Neural cell (in vitro differentiated cells): ENCODE results near the gene ZNRD2. TPM values are rescaled to one million over a fixed set of nuclear protein-coding genes. Genes with fewer than 3 reads are reported as not detected.

ENCODE experiments used
- H2AFZ ChIP-seq: fragments of 200-600, 300-800 bp; sonication (generic), shearing (Covaris generic); 2 replicates; pipeline ENCODE4 v1.6.0; 2014; ENCODE audit warnings: low read depth, mild to moderate bottlenecking, antibody characterized with exemption, low read length, moderate library complexity
- H3F3A ChIP-seq: fragments of 200-600 bp; shearing (Covaris generic); 2 replicates; pipeline ENCODE4 v1.6.1; 2016; ENCODE audit warnings: mild to moderate bottlenecking, moderate library complexity, mixed read lengths, antibody characterized with exemption, low read length; ENCODE audit not compliant: insufficient read depth, poor library complexity, severe bottlenecking
- H3K27ac ChIP-seq: fragments of 200-600, 300-800 bp; sonication (generic), shearing (Covaris generic); 2 replicates; pipeline ENCODE4 v1.5.1; 2014; ENCODE audit warnings: mild to moderate bottlenecking, low read length, moderate library complexity
- H3K27me3 ChIP-seq: fragments of 300-800, 200-600 bp; sonication (generic), shearing (Covaris generic); 2 replicates; pipeline ENCODE4 v1.6.0; 2014; ENCODE audit warnings: mild to moderate bottlenecking, low read depth, low read length, moderate library complexity; ENCODE audit not compliant: insufficient read depth
- H3K36me3 ChIP-seq: fragments of 300-800, 200-600 bp; sonication (generic), shearing (Covaris generic); 2 replicates; pipeline ENCODE4 v1.5.1; 2014; ENCODE audit warnings: mild to moderate bottlenecking, antibody characterized with exemption, low read length, moderate library complexity; ENCODE audit not compliant: insufficient read depth
- H3K4me2 ChIP-seq: fragments of 300-800, 200-600 bp; sonication (generic), shearing (Covaris generic); 2 replicates; pipeline ENCODE4 v1.6.0; 2014; ENCODE audit warnings: mild to moderate bottlenecking, low read length
- H3K4me3 ChIP-seq: fragments of 300-800, 200-600 bp; sonication (generic), shearing (Covaris generic); 2 replicates; pipeline ENCODE4 v1.5.1; 2014; ENCODE audit warnings: mild to moderate bottlenecking, low read length, moderate library complexity
- H3K79me2 ChIP-seq: fragments of 200-600 bp; shearing (Covaris generic); replicated peaks from 2 replicates; pipeline ENCODE4 v1.6.0; 2014; ENCODE audit warnings: mild to moderate bottlenecking, low read length, moderate library complexity; ENCODE audit not compliant: insufficient read depth
- H3K9ac ChIP-seq: fragments of 300-800, 200-600 bp; sonication (generic), shearing (Covaris generic); 2 replicates; pipeline ENCODE4 v1.6.1; 2016; ENCODE audit warnings: mild to moderate bottlenecking, low read length, mixed read lengths
- H3K9me2 ChIP-seq: fragments of 200-600 bp; shearing (Covaris generic); 2 replicates; pipeline ENCODE4 v1.6.1; 2016; ENCODE audit warnings: mild to moderate bottlenecking, low read length, mixed read lengths; ENCODE audit not compliant: insufficient read depth
- H3K9me3 ChIP-seq: fragments of 200-600, 300-800 bp; sonication (generic), shearing (Covaris generic); 2 replicates; pipeline ENCODE4 v1.6.1; 2016; ENCODE audit warnings: mild to moderate bottlenecking, mixed run types, low read length, moderate library complexity, mixed read lengths
- H4K20me1 ChIP-seq: fragments of 200-600 bp; shearing (Covaris generic); 2 replicates; pipeline ENCODE4 v1.6.1; 2016; ENCODE audit warnings: mild to moderate bottlenecking, mixed run types; ENCODE audit not compliant: insufficient read depth
- CTCF ChIP-seq: fragments of 450-650 bp; IDR thresholded peaks from 2 replicates; pipeline ENCODE4 v1.5.1; 2014; ENCODE audit warnings: antibody characterized with exemption, mild to moderate bottlenecking, moderate library complexity; ENCODE audit not compliant: poor library complexity, severe bottlenecking
- EP300 ChIP-seq: fragments of 450-650 bp; conservative IDR thresholded peaks from 2 replicates; pipeline ENCODE4 v1.6.1; 2014; ENCODE audit warnings: antibody characterized with exemption, mild to moderate bottlenecking, moderate library complexity; ENCODE audit not compliant: poor library complexity, severe bottlenecking
- EZH2 ChIP-seq: fragments of 200-600, 300-800 bp; shearing (Covaris generic), sonication (generic); IDR thresholded peaks from 2 replicates; pipeline ENCODE4 v1.6.1; 2014; ENCODE audit warnings: antibody characterized with exemption, low read length, borderline replicate concordance, mild to moderate bottlenecking; ENCODE audit not compliant: insufficient read depth, poor library complexity, severe bottlenecking
- MXI1 ChIP-seq: fragments of 450-650 bp; conservative IDR thresholded peaks from 2 replicates; pipeline ENCODE4 v1.6.1; 2014; ENCODE audit warnings: antibody characterized with exemption, mild to moderate bottlenecking; ENCODE audit not compliant: poor library complexity, severe bottlenecking
- POLR2AphosphoS5 ChIP-seq: IDR thresholded peaks from 2 replicates; pipeline ENCODE4 v1.6.1; 2012
- RAD21 ChIP-seq: fragments of 450-650 bp; conservative IDR thresholded peaks from 2 replicates; pipeline ENCODE4 v1.6.1; 2014; ENCODE audit warnings: antibody characterized with exemption, mild to moderate bottlenecking, moderate library complexity
- REST ChIP-seq: IDR thresholded peaks from 2 replicates; pipeline ENCODE4 v1.6.1; 2012; ENCODE audit warnings: borderline replicate concordance
- SMC3 ChIP-seq: fragments of 450-650 bp; conservative IDR thresholded peaks from 2 replicates; pipeline ENCODE4 v1.6.1; 2014; ENCODE audit warnings: antibody characterized with exemption, mild to moderate bottlenecking, moderate library complexity; ENCODE audit not compliant: poor library complexity
- TAF1 ChIP-seq: IDR thresholded peaks from 2 replicates; pipeline ENCODE4 v1.6.1; 2012; ENCODE audit warnings: low read depth
- polyA plus RNA-seq: library from polyadenylated mRNA; depleted of rRNA; stranded (reverse); fragments of >200 nt; gene quantifications from 2 replicates; pipeline ENCODE4 v1.2.3, GENCODE V29; 2014

Gene ZNRD2
- polyA plus RNA-seq, 1 donor from 2014 or later: 36.2 TPM

- H2AFZ ChIP-seq: no peak overlapping the region
- TF ChIP-seq RAD21: no peak
- no peak for TF ChIP-seq EP300
- TF ChIP-seq TAF1: no peak
- no peak for TF ChIP-seq POLR2AphosphoS5
- TF ChIP-seq CTCF: no peak
- no peak for TF ChIP-seq EZH2
- TF ChIP-seq REST: no peak
- no peak for TF ChIP-seq MXI1
- TF ChIP-seq SMC3: no peak
- no peaks in the 10 kb centered on the region for H3F3A ChIP-seq
- no peaks in the 10 kb centered on the region for H3K9me3 ChIP-seq
- H3K9ac ChIP-seq: no peak overlapping the region
- H4K20me1 ChIP-seq: peaks cover 14% of the 10 kb centered on the region
- peaks cover 19% of the 10 kb centered on the region for H3K79me2 ChIP-seq
- H3K36me3 ChIP-seq: no peaks in the 10 kb centered on the region
- no peak overlapping the region for H3K4me2 ChIP-seq
- no peaks in the 10 kb centered on the region for H3K9me2 ChIP-seq
- H3K27ac ChIP-seq: no peak overlapping the region
- H3K27me3 ChIP-seq: peaks cover 7% of the 10 kb centered on the region
- no peak overlapping the region for H3K4me3 ChIP-seq
Measured at GRCh38 chr11:65578134-65578533, 7.9 kb downstream of the ZNRD2 start.

GRCh38 chr11:65578667-65579066, 8.4 kb downstream of the ZNRD2 start:
- H3K9me3 ChIP-seq: no peaks in the 10 kb centered on the region
- no peaks in the 10 kb centered on the region for H3F3A ChIP-seq
- H3K79me2 ChIP-seq: peaks cover 13% of the 10 kb centered on the region
- no peaks in the 10 kb centered on the region for H3K36me3 ChIP-seq
- TF ChIP-seq CTCF (no peak), EP300 (no peak), RAD21 (no peak), REST (no peak), EZH2 (no peak), MXI1 (no peak), POLR2AphosphoS5 (no peak), TAF1 (no peak), SMC3 (no peak)
- H3K27me3 ChIP-seq: peaks cover 7% of the 10 kb centered on the region
- no peak overlapping the region for H3K27ac ChIP-seq
- H3K9ac ChIP-seq: no peak overlapping the region
- peaks cover 9% of the 10 kb centered on the region for H4K20me1 ChIP-seq
- H3K9me2 ChIP-seq: no peaks in the 10 kb centered on the region
- no peak overlapping the region for H2AFZ ChIP-seq
- H3K4me2 ChIP-seq: no peak overlapping the region
- H3K4me3 ChIP-seq: no peak overlapping the region
